IPS DF 4.7 (cell line): ENCODE data around the gene FOXL1.

ENCODE experiments used
- DNase-seq: peaks from one replicate; pipeline ENCODE4 v3.0.0-alpha.2; 2013; ENCODE audit warnings: low spot score; ENCODE audit errors: extremely low read depth

The FOXL1 gene

GRCh38 chr16:86568677-86569623 is 9.4 kb upstream of the FOXL1 start:
- no peak for DNase-seq

- no peak for DNase-seq
Observed at GRCh38 chr16:86569701-86570447, 8.5 kb upstream of the FOXL1 start.

GRCh38 chr16:86570558-86571529 is 7.5 kb upstream of the FOXL1 start:
- no peak for DNase-seq

- DNase-seq: no peak
Observed at GRCh38 chr16:86571530-86571915, 6.8 kb upstream of the FOXL1 start.

- no peak for DNase-seq
Observed at GRCh38 chr16:86572041-86572521, 6.3 kb upstream of the FOXL1 start.

- no peak for DNase-seq
Observed at GRCh38 chr16:86572606-86573005, 5.7 kb upstream of the FOXL1 start.

GRCh38 chr16:86573215-86573614 is 5.1 kb upstream of the FOXL1 start:
- DNase-seq: no peak

- no peak for DNase-seq
Observed at GRCh38 chr16:86573646-86574508, 4.5 kb upstream of the FOXL1 start.

GRCh38 chr16:86574646-86575045 is 3.7 kb upstream of the FOXL1 start:
- no peak for DNase-seq

- DNase-seq: no peak
Observed at GRCh38 chr16:86575095-86575685, 3.2 kb upstream of the FOXL1 start.

GRCh38 chr16:86575754-86576557 is 2.4 kb upstream of the FOXL1 start:
- no peak for DNase-seq

GRCh38 chr16:86576591-86577313 is 1.6 kb upstream of the FOXL1 start:
- no peak for DNase-seq

- DNase-seq: no peak
Observed at GRCh38 chr16:86577314-86577971, 906 bp upstream of the FOXL1 start.

GRCh38 chr16:86578611-86579267 is 390 bp downstream of the FOXL1 start:
- DNase-seq: no peak

GRCh38 chr16:86579268-86580062 is 1.1 kb downstream of the FOXL1 start:
- DNase-seq: no peak

- DNase-seq: no peak
Observed at GRCh38 chr16:86580063-86580790, 1.9 kb downstream of the FOXL1 start.
